CD4-positive, alpha-beta T cell treated with Interleukin-4 for 1 hour (primary cell): Measurements from ENCODE around the gene GLYATL1.

ENCODE experiments used
- DNase-seq, 2 donors: peaks; one replicate each; pipeline ENCODE4 v3.0.0-alpha.2; 2020 to 2022

Gene GLYATL1

GRCh38 chr11:58939277-58939676 lies at the start of gene GLYATL1:
TSS of gene GLYATL1 (plus strand) at chr11:58939488. CDS start at chr11:58947088, 7,600 bp downstream.
- no peak for DNase-seq

GRCh38 chr11:58893899-58894298 lies 45.4 kb upstream of the GLYATL1 start:
- DNase-seq: no peak

GRCh38 chr11:58898106-58898505 lies 41.2 kb upstream of the GLYATL1 start:
- no peak for DNase-seq

- peak; percentile 3 to 47 for DNase-seq
Measured at GRCh38 chr11:58900479-58901420, 38.5 kb upstream of the GLYATL1 start.

- no peak for DNase-seq
Measured at GRCh38 chr11:58902881-58903280, 36.4 kb upstream of the GLYATL1 start.

- DNase-seq: no peak
Measured at GRCh38 chr11:58905011-58905720, 34.1 kb upstream of the GLYATL1 start.

- DNase-seq: no peak
Measured at GRCh38 chr11:58905721-58906547, 33.4 kb upstream of the GLYATL1 start.

- DNase-seq: no peak
Measured at GRCh38 chr11:58907780-58908179, 31.5 kb upstream of the GLYATL1 start.

GRCh38 chr11:58912124-58912523 lies 27.2 kb upstream of the GLYATL1 start:
- DNase-seq: no peak

GRCh38 chr11:58913685-58914084 lies 25.6 kb upstream of the GLYATL1 start:
- DNase-seq: no peak

GRCh38 chr11:58914821-58915543 lies 24.3 kb upstream of the GLYATL1 start:
- DNase-seq: no peak

GRCh38 chr11:58916637-58917036 lies 22.7 kb upstream of the GLYATL1 start:
- no peak for DNase-seq

GRCh38 chr11:58917159-58917783 lies 22.0 kb upstream of the GLYATL1 start:
- no peak for DNase-seq

- no peak for DNase-seq
Measured at GRCh38 chr11:58919561-58919960, 19.7 kb upstream of the GLYATL1 start.

- DNase-seq: no peak
Measured at GRCh38 chr11:58919980-58920379, 19.3 kb upstream of the GLYATL1 start.

- no peak for DNase-seq
Measured at GRCh38 chr11:58921778-58922390, 17.4 kb upstream of the GLYATL1 start.

- no peak for DNase-seq
Measured at GRCh38 chr11:58922479-58922878, 16.8 kb upstream of the GLYATL1 start.

GRCh38 chr11:58923300-58923788 lies 15.9 kb upstream of the GLYATL1 start:
- DNase-seq: peak in 1 of 2 donors; percentile 22

GRCh38 chr11:58924230-58924629 lies 15.1 kb upstream of the GLYATL1 start:
- DNase-seq: no peak

GRCh38 chr11:58926251-58926650 lies 13.0 kb upstream of the GLYATL1 start:
- DNase-seq: no peak

- DNase-seq: no peak
Measured at GRCh38 chr11:58926695-58927094, 12.6 kb upstream of the GLYATL1 start.
